Measurements from ENCODE around the gene CD160. TPM values are rescaled to one million over a fixed set of nuclear protein-coding genes. Genes with fewer than 3 reads are reported as not detected.
A peak's percentile ranks its signal among the peaks of the same experiment; 100 is the strongest.

CD160 gene
- total RNA-seq, 4 donors from 2014 or later = 0.82 to 1.6 TPM; not detected in 2

DNA sequence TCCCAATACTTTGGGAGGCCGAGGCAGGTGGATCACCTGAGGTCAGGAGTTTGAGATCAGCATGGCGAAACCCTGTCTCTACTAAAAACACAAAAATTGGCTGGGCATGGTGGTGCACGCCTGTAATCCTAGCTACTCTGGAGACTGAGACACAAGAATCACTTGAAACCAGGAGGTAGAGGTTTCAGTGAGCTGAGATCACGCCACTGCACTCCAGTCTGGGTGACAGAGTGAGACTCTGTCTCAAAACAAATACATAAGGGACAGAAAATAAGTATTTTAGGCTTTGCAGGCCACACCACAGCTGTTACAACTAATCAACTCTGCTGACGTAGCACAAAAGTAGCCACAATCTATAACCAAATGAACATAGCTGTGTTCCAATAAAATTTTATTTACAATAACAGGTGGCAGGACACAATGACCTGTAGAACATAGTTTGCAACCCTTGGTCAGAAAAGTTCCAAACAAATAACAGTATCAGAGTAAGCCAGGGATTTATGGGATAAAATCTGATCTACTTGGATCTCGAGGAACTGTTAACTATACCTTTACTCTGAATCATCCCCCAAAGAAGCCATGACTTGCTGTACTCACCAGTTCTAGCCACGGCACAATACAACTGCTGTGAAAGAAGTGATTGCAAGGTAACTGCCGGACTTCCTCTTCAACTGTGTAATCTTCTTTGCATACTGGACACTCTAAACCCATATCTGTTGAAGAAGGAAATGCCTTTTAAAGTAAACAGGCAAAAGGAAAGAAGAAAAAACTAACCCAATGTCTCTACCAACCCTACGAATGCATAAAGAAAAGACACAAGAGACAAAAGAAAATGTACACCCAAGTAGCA is 28.3 kb downstream of the CD160 start:
- TF ChIP-seq EP300 (IDR thresholded peaks at IDR 0.05; ENCODE audit: low read depth) = no peak
- no peak for TF ChIP-seq POLR2A (IDR thresholded peaks at IDR 0.05)
- TF ChIP-seq, protein P1, sequence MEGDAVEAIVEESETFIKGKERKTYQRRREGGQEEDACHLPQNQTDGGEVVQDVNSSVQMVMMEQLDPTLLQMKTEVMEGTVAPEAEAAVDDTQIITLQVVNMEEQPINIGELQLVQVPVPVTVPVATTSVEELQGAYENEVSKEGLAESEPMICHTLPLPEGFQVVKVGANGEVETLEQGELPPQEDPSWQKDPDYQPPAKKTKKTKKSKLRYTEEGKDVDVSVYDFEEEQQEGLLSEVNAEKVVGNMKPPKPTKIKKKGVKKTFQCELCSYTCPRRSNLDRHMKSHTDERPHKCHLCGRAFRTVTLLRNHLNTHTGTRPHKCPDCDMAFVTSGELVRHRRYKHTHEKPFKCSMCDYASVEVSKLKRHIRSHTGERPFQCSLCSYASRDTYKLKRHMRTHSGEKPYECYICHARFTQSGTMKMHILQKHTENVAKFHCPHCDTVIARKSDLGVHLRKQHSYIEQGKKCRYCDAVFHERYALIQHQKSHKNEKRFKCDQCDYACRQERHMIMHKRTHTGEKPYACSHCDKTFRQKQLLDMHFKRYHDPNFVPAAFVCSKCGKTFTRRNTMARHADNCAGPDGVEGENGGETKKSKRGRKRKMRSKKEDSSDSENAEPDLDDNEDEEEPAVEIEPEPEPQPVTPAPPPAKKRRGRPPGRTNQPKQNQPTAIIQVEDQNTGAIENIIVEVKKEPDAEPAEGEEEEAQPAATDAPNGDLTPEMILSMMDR (IDR thresholded peaks at IDR 0.05) = no peak
- TF ChIP-seq POLR2AphosphoS5 (IDR thresholded peaks at IDR 0.05) = no peak
- WGBS, 2 donors (ENCODE audit: low coverage in 1 of 2) = 85 to 92% methylated on average over 7 to 9 of the region's 9 CpGs
- no peak for DNase-seq
- H3K4me1 ChIP-seq = no peaks in the 10 kb centered on the region
- intact Hi-C loops (cut with DNase I; ENCODE audit: low total_unique reads) (no loop called here), in situ Hi-C loops (cut with MboI; ENCODE audit: low pct_ligation_motif_present in 1 of 4, low pct_unique_long_range_greater_than_20kb in 1 of 4, low sequenced_read_pairs in 3 of 4) (no loop called here)
- H3K9me3 ChIP-seq = no peaks in the 10 kb centered on the region
- no peak overlapping the region for H3K27ac ChIP-seq
- peaks cover 0 to 55% (median 11%) of the 10 kb centered on the region in 4 donors for H3K36me3 ChIP-seq
- no peaks in the 10 kb centered on the region for H3K27me3 ChIP-seq
- no peak overlapping the region for H3K4me3 ChIP-seq

DNA sequence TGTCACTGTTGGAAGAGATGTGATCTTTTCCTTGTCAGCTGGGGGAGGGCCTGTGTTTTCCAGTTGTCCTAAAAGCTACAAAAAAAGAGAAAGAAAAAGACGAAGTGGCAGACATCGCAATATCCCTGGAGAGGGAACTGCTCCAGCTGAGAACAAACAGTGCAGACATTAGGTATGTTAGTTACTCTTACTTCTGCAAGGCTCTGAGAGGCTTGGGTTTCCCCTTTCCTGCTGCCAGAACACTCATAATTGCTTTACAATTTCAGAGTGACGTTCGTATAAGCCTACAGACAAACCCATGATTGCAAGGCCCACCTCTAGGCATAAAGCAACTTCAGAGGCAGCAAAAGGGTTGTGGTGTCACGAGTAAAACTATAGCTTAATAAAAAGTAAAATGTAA is 31.1 kb downstream of the CD160 start:
- intact Hi-C loops (cut with DNase I; ENCODE audit: low total_unique reads) (no loop called here), in situ Hi-C loops (cut with MboI; ENCODE audit: low pct_ligation_motif_present in 1 of 4, low pct_unique_long_range_greater_than_20kb in 1 of 4, low sequenced_read_pairs in 3 of 4) (no loop called here)

DNA sequence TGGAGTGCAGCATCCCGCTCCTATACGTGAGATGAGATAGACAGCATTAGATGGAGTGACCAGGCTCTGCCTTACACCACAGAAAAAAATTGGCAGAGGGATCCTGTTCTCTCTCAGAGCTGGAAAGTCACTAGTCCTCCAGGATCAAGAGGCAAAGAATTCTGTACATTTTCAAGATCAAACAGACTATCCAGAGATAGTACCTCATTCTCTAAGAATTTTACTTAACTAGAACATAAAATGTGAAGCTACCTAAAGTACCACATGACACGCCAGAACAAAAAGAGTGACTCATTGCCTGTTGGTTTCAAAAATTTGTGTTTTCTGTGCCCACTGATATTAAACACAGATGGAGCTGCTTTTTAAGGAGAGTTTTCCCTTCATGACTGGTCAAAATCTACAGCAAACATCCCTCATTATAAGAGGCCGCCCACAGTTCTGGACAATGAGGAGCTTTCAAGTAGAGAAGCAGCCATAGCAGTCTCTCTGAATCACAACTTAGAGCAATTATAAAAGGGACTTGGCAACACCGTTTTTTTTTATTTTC is 32.3 kb downstream of the CD160 start:
- Histone ChIP-seq H3K27ac (peak overlapping the region in 3 of 4 donors; percentile 11 to 28 (median 27)), H3K36me3 (peaks cover 0 to 49% (median 5%) of the 10 kb centered on the region in 4 donors), H3K9me3 (no peaks in the 10 kb centered on the region), H3K27me3 (no peaks in the 10 kb centered on the region), H3K4me3 (no peak overlapping the region), H3K4me1 (no peaks in the 10 kb centered on the region)
- 60 to 88% methylated on average over 1 to 5 of the region's 5 CpGs for WGBS, 2 donors (ENCODE audit: low coverage in 1 of 2)
- TF ChIP-seq, protein P1 (IDR thresholded peaks at IDR 0.05) = no peak
- TF ChIP-seq POLR2A (IDR thresholded peaks at IDR 0.05) = no peak
- no peak for TF ChIP-seq EP300 (IDR thresholded peaks at IDR 0.05; ENCODE audit: low read depth)
- no peak for TF ChIP-seq POLR2AphosphoS5 (IDR thresholded peaks at IDR 0.05)
- in situ Hi-C loops (cut with MboI; ENCODE audit: low pct_ligation_motif_present in 1 of 4, low pct_unique_long_range_greater_than_20kb in 1 of 4, low sequenced_read_pairs in 3 of 4) = no loop called here
- DNase-seq = no peak
- intact Hi-C loops (cut with DNase I; ENCODE audit: low total_unique reads) = no loop called here

More for the DNA sequence above, 31.1 kb downstream of the CD160 start:
- H3K27me3 ChIP-seq = no peaks in the 10 kb centered on the region
- WGBS, 2 donors (ENCODE audit: low coverage in 1 of 2) = 66 to 81% methylated on average over 5 of the region's 5 CpGs
- H3K4me3 ChIP-seq = no peak overlapping the region
- peaks cover 0 to 47% (median 7%) of the 10 kb centered on the region in 4 donors for H3K36me3 ChIP-seq
- H3K4me1 ChIP-seq = no peaks in the 10 kb centered on the region
- DNase-seq = no peak
- no peaks in the 10 kb centered on the region for H3K9me3 ChIP-seq
- peak overlapping the region in 1 of 4 donors; percentile 8 for H3K27ac ChIP-seq
- no peak for TF ChIP-seq POLR2A (IDR thresholded peaks at IDR 0.05)
- TF ChIP-seq, protein P1 (IDR thresholded peaks at IDR 0.05) = no peak
- TF ChIP-seq POLR2AphosphoS5 (IDR thresholded peaks at IDR 0.05) = no peak
- TF ChIP-seq EP300 (IDR thresholded peaks at IDR 0.05; ENCODE audit: low read depth) = no peak

DNA sequence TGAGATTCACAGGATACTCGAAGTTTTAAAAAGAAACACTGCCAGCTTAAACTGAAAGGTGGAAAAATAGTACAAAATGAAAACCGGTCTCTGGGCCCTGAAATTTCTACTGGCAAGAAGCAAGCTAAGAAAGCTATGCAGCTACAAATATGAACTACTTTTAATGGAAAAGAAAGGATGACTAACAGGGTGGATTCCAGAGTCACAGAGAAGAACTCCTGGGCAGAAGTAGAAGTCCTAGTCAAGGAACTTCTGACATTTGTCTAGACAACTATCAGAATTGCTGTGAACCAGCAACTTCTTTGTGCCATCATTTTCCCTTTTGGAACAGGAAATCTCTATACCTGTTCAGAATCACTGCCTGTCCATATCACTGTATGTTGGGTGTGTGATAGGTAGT is 38.1 kb downstream of the CD160 start:
- TF ChIP-seq POLR2A (IDR thresholded peaks at IDR 0.05) (no peak), EP300 (IDR thresholded peaks at IDR 0.05; ENCODE audit: low read depth) (no peak)
- intact Hi-C loops (cut with DNase I; ENCODE audit: low total_unique reads) (no loop called here), in situ Hi-C loops (cut with MboI; ENCODE audit: low pct_ligation_motif_present in 1 of 4, low pct_unique_long_range_greater_than_20kb in 1 of 4, low sequenced_read_pairs in 3 of 4) (no loop called here)
- Histone ChIP-seq H3K27me3 (no peaks in the 10 kb centered on the region), H3K4me3 (no peak overlapping the region), H3K9me3 (no peaks in the 10 kb centered on the region), H3K4me1 (no peaks in the 10 kb centered on the region), H3K36me3 (peaks cover 0 to 18% (median 5%) of the 10 kb centered on the region in 4 donors), H3K27ac (no peak overlapping the region)
- DNase-seq = no peak
- 92 to 94% methylated on average over 2 of the region's 2 CpGs for WGBS, 2 donors (ENCODE audit: low coverage in 1 of 2)

Measured in transverse colon (tissue), 4 donors.